Measurements from ENCODE around the gene OSER1. TPM values are rescaled to one million over a fixed set of nuclear protein-coding genes. Genes with fewer than 3 reads are reported as not detected.
"Not testable (repeated sequence)": the region's sequence is repeated elsewhere in the genome, so short reads cannot be mapped to it uniquely, and the experiment has no call there.

The OSER1 gene
- polyA plus RNA-seq, 1 donor, result 28.2 TPM

DNA sequence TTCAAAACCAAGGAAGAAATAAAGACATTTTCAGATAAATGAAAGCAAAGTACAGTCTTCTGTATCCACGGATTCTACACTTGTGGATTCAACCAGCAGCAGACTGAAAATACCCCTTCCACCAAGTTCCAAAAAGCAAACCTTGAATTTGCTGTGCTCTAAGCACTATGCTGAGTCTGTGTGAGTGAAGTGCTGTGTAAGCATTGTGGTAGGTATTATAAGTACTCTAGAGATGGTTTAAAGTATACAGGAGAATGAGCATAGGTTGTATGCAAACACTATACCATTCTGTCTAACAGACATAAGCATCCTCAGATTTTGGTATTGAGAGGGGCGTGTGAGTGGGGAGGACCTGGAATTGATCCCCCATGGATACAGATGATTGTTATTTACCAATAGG is 9.6 kb downstream of the OSER1 start:
- DNase-seq (ENCODE audit: low read depth), result no peak

DNA sequence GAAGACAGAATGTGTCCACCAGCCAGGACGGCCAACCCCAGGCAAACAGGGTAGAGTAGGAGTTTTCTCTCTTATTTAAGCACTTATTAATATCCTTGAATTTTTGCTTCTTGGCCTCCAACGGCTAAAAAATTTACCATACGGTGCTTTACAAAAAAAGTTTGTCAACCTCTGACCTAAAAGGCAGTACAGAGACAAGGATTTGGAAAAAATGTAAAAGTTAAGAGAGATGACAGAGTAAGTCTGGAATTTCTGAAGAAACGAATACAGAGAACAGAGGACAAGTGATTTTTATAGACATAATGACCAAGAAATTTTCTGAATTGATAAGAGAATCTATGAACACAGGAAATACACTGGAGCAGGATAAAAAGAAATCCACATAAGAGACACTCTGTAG is 10.2 kb downstream of the OSER1 start:
- DNase-seq (ENCODE audit: low read depth), result no peak

DNA sequence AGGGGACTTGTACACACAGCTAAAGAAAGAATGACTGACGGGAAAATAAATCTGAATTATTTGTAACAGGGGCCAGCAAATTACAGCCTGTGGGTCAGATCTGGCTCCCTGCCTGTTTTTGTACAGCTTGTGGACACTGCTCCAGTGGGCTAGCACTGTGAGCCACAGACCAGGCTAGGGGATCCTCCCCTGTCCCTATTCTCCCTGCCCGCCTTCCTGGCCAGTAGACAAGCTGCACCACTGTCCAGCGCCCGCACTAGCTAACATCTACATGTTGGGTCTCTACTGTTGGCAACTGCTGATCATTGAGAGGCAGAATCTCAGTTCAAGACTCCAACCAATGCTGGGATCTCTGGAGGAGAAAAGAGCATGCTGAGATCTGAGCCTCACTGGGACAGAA is 10.7 kb downstream of the OSER1 start:
- DNase-seq (ENCODE audit: low read depth), result no peak

DNA sequence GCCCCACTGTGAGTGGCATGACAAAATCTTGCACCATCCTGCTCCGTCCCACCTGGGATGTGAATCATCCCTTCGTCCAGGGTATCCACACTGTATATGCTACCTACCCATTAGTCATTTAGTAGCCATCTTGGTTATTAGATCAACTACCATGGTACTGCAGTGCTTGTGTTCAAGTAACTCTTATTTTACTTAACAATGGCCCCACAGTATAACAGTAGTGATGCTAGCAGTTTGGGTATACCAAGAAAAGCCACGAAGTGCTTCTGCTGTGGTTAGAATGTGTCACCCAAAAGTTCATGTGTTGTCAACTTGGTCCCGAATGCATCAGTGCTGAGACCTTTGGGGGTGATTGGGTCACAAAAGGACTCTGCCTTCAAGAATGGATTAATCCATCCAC is 11.7 kb downstream of the OSER1 start:
- DNase-seq (ENCODE audit: low read depth), result no peak

DNA sequence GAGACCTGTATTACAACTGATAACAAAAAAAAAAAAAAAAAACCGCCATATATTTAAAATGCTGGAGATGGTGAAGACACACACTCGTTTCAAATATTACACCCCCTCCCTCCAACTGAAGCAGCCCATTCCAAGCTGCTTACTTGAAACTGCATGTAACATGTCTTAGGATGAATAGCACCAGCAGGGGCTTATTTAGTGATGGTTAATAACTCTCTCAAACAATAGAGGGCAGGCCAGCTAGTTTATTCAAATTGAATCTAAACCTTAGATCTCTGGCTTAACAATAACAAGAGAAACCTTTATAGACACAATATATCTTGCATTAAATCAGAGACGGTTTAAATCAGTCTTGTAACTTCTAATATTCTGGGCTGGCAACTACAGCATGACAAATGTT is 14.3 kb downstream of the OSER1 start:
- DNase-seq (ENCODE audit: low read depth), result no peak

DNA sequence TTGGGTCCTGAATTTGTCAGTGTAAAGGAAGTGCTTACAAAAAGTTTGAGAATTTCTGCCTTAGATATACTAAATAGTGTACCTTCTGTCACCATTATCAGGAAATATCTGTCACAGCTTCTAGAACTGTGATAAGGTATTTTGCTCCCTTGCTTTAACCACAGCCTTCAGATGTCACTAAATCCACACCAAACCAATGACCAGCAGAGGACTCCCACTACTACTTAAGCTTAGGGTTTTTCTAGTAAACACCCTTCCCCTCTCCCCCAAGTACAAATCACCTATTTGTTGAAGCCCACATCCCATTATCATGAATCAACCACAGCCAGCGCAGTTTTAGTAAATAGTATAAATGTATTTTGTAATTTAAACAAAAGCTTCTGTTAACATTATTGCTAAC is 15.0 kb downstream of the OSER1 start:
- no peak for DNase-seq (ENCODE audit: low read depth)

DNA sequence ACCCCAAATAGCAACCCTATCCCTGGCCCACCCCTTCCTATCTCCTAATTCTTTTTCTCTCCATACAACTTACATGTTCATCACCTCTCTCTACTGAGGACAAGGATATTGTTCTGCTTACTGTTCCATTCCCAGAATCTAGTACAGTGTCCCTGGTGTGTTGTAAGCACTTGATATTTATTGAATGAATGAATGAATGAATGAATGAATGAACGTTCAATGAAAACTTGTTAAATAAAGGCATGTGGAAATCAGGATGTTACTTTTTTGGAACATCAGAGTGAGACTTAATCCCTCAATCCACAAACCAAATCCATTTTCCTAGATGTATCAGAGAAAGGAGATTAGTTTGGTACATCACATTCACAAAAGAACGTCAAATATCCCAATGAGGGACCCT is 16.8 kb downstream of the OSER1 start:
- no peak for DNase-seq (ENCODE audit: low read depth)

DNA sequence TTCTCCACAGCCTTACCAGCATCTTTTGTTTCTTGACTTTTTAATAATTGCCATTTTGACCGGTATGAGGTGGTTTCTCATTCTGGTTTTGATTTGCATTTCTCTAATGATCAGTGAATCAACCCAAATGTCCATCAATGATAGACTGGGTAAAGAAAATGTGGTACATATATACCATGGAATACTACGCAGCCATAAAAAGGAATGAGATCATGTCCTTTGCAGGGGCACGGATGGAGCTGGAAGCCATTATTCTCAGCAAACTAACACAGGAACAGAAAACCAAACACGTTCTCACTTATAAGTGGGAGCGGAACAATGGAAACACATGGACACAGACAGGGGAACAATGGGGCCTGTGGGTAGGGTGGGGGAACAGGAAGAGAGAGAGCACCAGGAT is 18.9 kb downstream of the OSER1 start:
- not testable (repeated sequence) for DNase-seq (ENCODE audit: low read depth)

DNA sequence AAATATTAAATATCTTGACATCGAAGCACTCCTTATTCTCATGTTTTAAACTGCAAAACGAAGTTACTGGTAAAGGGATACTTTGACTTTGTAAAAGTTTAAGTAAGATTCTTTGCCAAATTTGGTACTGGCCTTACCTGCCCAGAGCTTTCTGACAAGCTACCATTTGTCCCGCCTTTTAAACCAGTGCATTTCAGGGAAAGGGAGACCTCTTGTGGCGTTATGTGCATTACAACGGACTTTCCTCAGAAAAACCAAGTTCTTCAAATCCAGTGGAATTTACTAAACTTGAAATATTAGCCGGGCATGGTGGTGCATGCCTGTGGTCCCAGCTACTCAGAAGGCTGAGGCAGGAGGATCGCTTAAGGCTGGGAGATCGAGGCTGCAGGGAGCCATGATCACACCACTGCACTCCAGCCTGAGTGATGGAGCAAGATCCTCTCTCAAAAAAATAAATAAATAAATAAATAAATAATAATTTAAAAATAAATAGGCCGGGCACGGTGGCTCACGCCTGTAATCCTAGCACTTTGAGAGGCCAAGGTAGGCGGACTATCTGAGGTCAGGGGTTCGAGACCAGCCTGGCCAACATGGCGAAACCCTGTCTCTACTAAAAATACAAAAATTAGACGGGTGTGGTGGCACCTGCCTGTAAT is 20.2 kb downstream of the OSER1 start:
- not testable (repeated sequence) for DNase-seq (ENCODE audit: low read depth)

DNA sequence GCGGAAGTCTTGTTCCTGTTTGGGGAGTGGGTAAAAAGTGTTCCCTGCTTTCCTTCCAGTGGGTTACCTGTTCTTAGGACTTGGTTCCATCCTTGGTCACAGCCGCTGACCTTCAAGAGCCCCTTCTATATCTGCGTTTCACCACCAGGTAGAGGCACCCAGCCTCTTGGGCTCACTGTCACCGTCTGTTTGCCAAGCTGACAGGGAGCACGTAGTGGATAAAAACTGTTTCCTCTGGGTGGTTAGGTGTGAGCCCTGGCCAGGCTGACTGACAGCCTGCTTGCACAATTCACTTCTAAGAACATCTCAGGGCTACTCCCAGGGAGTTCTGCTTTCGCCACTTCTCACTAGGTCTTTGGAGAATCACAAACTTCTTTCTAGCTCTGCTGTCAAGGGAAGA is 21.8 kb downstream of the OSER1 start:
- DNase-seq (ENCODE audit: low read depth), result no peak

DNA sequence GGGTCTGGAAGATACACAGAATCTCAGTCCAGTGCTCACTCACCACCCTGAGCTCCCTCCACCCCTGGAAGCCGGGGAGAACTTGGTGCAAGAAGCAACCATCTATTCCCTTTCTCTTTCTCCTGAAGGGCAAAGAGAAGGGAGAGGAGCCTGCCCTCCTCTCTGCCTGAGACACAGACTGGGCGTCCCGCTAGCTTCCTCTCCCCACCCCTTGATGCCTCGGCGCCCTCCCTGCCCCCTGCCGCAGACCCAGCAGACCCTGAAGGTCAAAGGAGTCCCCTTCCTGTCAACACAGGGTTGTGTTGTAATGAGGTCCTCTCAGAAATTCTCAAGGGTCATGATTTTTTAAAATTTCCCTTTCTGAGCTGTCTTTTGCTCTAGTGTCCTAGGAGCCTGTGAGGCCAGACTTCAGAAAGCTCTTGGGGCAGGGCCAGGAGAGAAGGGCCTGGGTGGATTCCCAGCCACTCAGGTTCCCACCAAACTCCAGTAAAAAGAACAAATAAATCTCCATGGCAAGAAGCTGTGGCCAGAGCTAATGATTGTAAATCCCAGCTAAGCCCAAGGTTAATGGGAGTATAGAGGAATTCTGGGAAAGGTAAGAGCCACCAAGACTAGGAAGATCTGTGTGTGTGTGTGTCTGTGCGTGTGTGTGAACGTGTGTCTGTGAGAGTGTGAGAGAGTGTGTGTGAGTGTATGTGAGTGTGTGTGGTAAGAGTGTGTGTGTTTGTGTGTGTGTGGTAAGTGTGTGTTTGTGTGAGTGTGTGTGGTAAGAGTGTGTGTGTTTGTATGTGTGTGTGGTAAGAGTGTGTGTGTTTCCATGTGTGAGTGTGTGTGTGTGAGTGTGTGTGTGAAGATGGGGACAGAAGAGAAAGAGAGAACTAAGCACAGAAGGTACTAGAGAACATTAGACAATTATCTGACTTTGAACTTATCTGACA is 22.5 kb downstream of the OSER1 start:
- no peak for DNase-seq (ENCODE audit: low read depth)

DNA sequence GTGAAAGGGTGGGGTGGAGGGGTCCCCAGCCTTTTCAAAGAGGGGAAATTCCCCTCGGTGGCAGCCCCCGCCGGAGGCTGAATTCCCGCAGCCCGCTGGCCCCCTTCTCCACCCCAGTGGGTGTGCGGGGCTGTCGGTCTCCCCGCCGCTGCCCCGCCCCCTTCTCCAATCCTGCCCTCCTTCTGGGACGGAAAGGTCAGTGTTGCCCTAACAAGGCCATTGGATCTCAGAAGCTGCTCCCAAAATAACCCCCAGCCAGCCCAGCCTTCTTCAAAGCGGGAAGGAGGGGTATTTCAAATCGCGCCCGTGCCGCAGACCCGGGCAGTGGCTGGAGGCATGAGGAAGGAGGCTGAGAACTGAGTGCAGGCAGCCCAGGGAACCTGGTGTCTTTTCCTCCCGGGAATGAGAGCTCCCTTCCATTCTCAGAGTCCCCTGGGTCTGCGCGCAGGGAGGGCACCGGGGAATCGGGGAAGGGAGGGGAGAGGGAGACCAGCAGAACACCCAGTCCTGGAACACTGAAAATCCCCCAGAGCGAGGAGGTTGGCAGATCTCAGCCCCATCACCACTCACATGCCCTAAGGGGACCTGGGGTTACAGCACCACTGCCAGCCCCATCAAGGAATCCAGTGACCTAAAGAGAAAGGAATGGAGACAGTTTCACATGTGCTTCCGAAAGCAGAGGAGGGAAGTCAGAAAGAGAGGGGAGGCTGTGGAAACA is 23.4 kb downstream of the OSER1 start, which contains the start of gene JPH2:
Gene JPH2 (minus strand): TSS at position 135 of the 718 bp plus-strand sequence. CDS start 483 bp downstream, outside the sequence.
- no peak for DNase-seq (ENCODE audit: low read depth)

DNA sequence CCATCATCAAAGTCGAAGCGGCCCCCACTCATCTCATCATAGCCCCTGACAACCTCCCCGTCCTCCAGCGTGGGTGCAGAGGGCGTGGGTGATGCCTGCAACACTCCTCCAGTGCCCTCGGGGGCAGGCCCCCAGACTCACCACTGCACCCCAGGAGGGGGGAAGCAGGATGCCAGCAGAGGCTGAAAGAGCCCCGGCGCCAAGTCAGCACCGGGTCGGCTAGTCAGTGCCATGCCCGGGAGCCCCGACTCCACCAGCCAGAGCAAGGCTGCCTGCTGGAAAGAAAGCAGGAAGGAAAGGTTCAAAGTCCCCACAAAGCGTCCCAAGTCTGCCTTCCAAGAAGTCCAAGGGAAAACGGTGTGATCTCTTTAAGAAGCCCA is 23.9 kb downstream of the OSER1 start:
- no peak for DNase-seq (ENCODE audit: low read depth)

DNA sequence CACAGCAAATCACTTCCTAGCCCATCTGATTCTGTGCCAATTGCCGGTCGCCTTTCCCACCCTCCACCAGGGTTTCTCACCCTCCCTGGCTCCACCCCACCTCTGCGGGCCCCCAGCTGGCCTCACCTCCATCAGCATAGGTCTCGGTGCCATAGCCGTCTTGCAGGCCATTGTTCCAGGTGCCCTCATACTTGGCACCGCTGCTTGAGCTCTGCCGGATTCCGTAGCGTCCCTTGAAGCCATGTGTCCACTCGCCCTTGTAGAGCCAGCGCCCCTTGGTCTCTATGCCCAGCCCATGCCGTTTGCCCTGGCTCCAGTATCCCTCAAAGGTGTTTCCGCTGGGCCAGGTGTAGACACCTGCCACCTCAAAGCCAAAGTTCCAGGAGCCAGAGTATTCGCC is 24.4 kb downstream of the OSER1 start:
- no peak for DNase-seq (ENCODE audit: low read depth)

DNA sequence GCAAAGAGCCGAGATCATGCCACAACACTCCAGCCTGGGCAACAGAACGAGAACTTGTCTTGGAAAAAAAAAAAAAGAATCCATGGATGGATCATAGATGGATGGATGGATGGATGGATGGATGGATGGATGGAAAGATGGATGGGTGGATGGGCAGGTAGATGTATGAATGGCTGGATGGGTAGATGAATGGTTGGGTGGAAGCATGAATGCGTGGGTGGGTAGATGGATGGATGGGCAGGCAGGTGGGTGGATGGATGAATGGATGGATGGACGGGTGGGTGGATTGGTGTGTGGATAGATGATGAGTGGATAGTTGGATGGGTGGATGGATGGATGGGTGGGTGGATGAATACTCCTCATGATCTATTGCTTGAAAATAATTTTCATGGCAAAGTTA is 25.0 kb downstream of the OSER1 start:
- no peak for DNase-seq (ENCODE audit: low read depth)

DNA sequence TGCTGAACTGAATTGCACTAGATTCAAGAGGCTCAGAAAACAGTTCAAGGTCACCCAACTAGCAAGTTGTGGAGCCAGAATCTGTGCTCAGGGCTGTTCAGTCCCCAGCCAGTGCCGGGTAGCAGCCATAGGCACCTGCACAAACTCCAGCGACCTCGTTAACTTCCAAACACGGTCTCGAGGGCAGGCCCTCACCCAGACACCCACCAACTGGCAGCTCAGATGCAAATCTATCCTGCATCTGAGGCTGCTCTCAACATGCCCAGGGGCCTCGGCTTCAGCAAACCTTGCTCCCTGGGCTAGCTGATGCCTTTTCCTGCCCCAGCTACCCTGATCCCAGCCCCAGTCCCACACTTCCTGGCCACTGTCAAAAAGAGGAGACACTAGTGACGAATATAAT is 27.3 kb downstream of the OSER1 start:
- DNase-seq (ENCODE audit: low read depth), result no peak

DNA sequence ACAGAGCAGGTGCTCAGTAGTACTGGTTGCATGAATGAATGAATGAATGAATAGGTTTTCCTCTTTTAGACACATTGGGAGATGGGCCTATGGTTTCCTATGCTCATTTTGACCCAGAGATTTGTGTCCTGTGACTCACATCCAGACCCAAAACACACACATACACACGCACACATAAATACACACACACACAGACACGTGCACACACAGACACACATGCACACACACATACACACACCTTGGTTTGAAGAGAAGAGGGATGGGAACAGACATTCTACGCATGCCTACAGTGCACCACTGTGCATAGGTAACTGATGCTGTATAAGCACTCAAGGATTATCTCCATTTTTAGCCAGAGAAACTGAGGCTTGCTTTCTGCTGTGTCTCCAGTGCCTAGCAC is 27.7 kb downstream of the OSER1 start:
- DNase-seq (ENCODE audit: low read depth), result no peak

DNA sequence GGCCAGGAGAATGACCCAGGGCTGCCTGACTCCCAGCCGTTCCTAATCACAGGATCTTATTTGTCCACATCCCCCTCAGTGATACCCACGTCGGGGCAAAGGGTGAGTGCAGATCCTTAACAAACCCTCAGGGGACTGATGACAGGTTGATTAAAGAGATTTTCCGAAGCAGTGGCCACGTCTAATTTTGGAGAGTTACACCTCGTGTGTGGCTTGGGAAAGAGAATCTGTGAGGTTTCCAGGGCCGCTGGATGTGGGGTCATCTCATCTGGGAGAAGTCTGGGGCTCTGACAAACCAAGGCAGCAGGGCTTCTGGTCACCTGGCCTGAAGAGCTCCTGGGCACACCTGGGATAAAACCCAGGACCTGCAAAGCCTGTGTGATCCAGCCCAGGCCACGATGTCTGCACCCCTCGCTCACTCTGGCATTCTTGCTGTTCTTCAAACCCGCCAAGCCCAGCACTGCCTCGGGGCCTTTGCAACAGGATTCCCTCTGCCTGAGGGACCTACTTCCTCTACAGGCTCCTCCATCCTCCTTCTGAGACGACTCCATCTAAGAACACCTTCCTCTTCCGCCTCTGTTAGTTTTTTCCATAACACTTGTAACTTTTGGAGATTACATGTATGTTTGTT is 28.3 kb downstream of the OSER1 start:
- DNase-seq (ENCODE audit: low read depth), result no peak

DNA sequence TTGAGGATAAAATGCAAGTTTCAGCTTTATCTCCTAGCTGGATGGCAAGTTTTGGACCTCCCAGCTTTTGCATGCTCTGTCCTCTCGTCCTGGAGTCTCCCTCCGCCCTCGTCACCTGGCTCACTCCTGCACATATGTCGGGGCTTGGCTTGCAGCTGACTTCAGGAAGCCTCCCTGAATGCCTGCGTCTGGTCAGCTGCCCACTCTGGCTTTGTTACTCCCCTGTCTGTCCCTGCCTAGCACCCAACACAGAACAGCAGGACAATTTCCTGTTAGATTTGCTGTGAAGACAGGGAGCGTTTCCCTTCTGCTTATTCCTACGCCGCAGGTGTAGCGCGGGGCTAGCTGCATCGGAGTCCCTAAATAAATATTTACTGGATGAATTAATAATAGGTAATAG is 29.0 kb downstream of the OSER1 start:
- DNase-seq (ENCODE audit: low read depth), result no peak

DNA sequence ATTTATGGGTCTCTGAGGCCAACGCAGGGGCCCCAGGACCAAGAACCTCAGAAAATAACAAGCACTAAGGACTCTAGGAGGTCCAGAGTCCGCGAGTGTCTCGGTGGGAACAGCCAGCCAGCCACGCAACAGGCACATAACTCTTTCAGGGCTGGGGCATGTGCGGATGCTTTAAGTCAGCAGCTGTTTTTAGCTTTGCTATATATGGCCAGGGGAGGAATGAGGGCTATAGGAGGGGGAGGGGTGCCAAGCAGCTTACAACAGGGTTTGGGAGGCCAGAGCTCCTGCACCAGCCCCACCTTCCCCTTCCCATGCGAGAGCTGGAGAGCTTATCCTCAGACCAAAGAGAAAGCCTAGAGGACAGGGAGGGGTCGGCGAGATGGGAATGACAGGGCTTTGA is 29.8 kb downstream of the OSER1 start:
- no peak for DNase-seq (ENCODE audit: low read depth)

DNA sequence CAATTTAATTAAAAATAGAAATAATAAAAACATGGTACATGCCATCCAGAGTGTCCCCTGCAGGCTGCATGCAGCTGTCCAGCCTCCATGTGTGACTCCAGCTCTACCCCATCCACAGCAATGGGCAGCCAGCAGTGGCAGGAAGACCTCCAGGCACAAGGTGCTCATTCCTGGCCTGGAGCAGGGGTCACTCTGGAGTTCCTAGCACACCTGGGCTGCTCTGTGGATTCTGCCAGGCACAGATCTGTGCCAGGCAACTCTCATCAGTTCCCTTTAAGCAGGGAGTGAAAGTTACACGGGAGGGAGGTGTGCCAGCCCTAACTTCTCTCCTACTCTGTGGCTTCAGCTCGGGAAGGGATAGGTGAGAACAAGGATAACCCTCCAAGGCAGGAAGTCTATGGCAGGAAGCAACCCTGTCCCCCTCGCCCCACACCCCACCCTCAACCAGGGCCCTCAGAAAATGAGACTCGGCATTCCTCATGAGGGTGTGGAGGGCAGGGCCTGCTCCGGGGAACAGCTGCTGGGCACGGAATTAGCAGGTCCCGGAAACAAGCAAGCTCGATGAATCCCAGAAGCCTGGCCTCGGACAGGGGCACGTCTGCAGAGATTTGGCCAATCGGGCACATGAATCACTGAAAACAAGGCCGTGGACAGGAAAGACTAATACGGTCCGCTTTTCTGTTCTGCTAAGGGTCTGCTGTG is 33.6 kb downstream of the OSER1 start:
- no peak for DNase-seq (ENCODE audit: low read depth)
